ENCODE data around the gene IRAK2. TPM values are rescaled to one million over a fixed set of nuclear protein-coding genes. Genes with fewer than 3 reads are reported as not detected.

The IRAK2 gene
- total and polyA plus RNA-seq, 2 of the 8 experiments (the other 6 are each of a cell fraction or from before 2014, with no cell fraction given) = 1.5 TPM

GRCh38 chr3:10259798-10260197, 95.1 kb downstream of the IRAK2 start:
- Histone ChIP-seq H2BK20ac (ENCODE audit: low read length) (no peak overlapping the region), H4K20me1 (replicated peaks in 1 of 2; ENCODE audit: control insufficient read depth in 1 of 2, insufficient read depth in 2 of 2, low read length in 2 of 2) (peaks cover 0 to 1% of the 10 kb centered on the region in 2 experiments), H4K5ac (ENCODE audit: insufficient read length, low read depth, low read length) (no peak overlapping the region), H3K14ac (ENCODE audit: insufficient read length) (no peak overlapping the region), H3K4ac (replicated peaks; ENCODE audit: insufficient read length, low read depth, low read length) (no peak overlapping the region), H3K27me3 (replicated peaks in 1 of 4; ENCODE audit: control insufficient read depth in 3 of 4, extremely low read depth in 1 of 4, insufficient read depth in 3 of 4, low read length in 3 of 4) (no peaks in the 10 kb centered on the region), H3K4me1 (replicated peaks in 1 of 4; ENCODE audit: control insufficient read depth in 3 of 4, insufficient read depth in 4 of 4, low read length in 3 of 4) (no peaks in the 10 kb centered on the region; a peak in 2 of 7 replicates), H3K79me1 (ENCODE audit: low read depth, low read length) (peaks cover 4% of the 10 kb centered on the region), H3K36me3 (ENCODE audit: control insufficient read depth in 2 of 4, insufficient read depth in 4 of 4, low read length in 3 of 4) (peaks cover 2 to 28% (median 12%) of the 10 kb centered on the region in 4 experiments; a peak in 7 of 8 replicates), H3K79me2 (ENCODE audit: control insufficient read depth in 1 of 2, insufficient read depth in 2 of 2, low read length in 2 of 2) (peaks cover 0 to 18% of the 10 kb centered on the region in 2 experiments; a peak in 2 of 4 replicates), H2AK5ac (ENCODE audit: low read depth, low read length) (no peak overlapping the region), H3K9me3 (ENCODE audit: insufficient read depth in 2 of 2, low read depth in 1 of 2, low read length in 1 of 2) (no peaks in the 10 kb centered on the region), H3K9ac (replicated peaks in 1 of 4; ENCODE audit: extremely low read depth in 1 of 4, low read depth in 3 of 4, low read length in 3 of 4) (no peak overlapping the region), H3K4me2 (ENCODE audit: insufficient read depth in 1 of 2, low read depth in 2 of 2, low read length in 2 of 2) (no peak overlapping the region), H2BK15ac (ENCODE audit: low read length) (no peak overlapping the region), H3K18ac (ENCODE audit: extremely low read depth, low read length) (no peak overlapping the region), H4K8ac (ENCODE audit: extremely low read depth, insufficient read depth, low read length) (no peak overlapping the region), H4K91ac (replicated peaks; ENCODE audit: insufficient read length, low read length) (no peak overlapping the region), H2BK5ac (ENCODE audit: low read depth, low read length) (no peak overlapping the region), H3K23ac (ENCODE audit: insufficient read length) (no peak overlapping the region), H2BK12ac (ENCODE audit: low read depth, low read length) (no peak overlapping the region), H3K27ac (ENCODE audit: low read depth, low read length) (no peak overlapping the region), H2AFZ (ENCODE audit: low read length) (no peak overlapping the region), H3K4me3 (ENCODE audit: extremely low read depth in 1 of 4, insufficient read depth in 2 of 4, low read depth in 3 of 4, low read length in 4 of 4) (no peak overlapping the region), H3K23me2 (ENCODE audit: low read depth, low read length) (no peaks in the 10 kb centered on the region), H3K56ac (replicated peaks; ENCODE audit: insufficient read length, low read depth, low read length) (no peak overlapping the region), H2BK120ac (replicated peaks; ENCODE audit: low read depth, low read length) (no peak overlapping the region)
- FAIRE-seq (no peak), DNase-seq (ENCODE audit: low read depth in 1 of 2, low spot score in 2 of 2) (no peak)
- TF ChIP-seq SAP30 (IDR thresholded peaks at IDR 0.05; ENCODE audit: insufficient read depth, insufficient replicate concordance, low read length) (no peak), BCL11A (IDR thresholded peaks at IDR 0.05; ENCODE audit: low read depth in 2 of 2, low read length in 2 of 2) (no peak), SRF (IDR thresholded peaks at IDR 0.05; ENCODE audit: low read depth, low read length) (no peak), MAX (IDR thresholded peaks at IDR 0.05) (no peak), CBX5 (IDR thresholded peaks at IDR 0.05; ENCODE audit: low read depth, low read length) (no peak), EGR1 (IDR thresholded peaks at IDR 0.05; ENCODE audit: borderline replicate concordance, low read depth, low read length) (no peak), CEBPB (IDR thresholded peaks at IDR 0.05; ENCODE audit: low read depth, low read length) (no peak), POU5F1 (IDR thresholded peaks at IDR 0.05; ENCODE audit: low read depth, low read length) (no peak), BRCA1 (IDR thresholded peaks at IDR 0.05; ENCODE audit: low read depth, low read length) (no peak), BACH1 (IDR thresholded peaks at IDR 0.05; ENCODE audit: low read length) (no peak), SP4 (IDR thresholded peaks at IDR 0.05; ENCODE audit: low read length) (no peak), SP1 (IDR thresholded peaks at IDR 0.05; ENCODE audit: low read depth, low read length) (no peak), POLR2AphosphoS5 (IDR thresholded peaks at IDR 0.05; ENCODE audit: low read depth, low read length) (no peak)
- WGBS, 2 experiments (ENCODE audit: extremely low coverage in 1 of 2, insufficient coverage in 1 of 2, insufficient read length in 1 of 2, insufficient replicate concordance in 2 of 2, low coverage in 1 of 2, low lambda C conversion rate in 2 of 2, missing lambda C conversion rate in 1 of 2) = 95% methylated on average over 4 of the region's 4 CpGs; no CpG with 5 or more reads in 1 of the 2 experiments
- POLR2A ChIA-PET (ENCODE audit: partially characterized antibody) = no interaction called here
- CTCF ChIA-PET (ENCODE audit: partially characterized antibody) = interaction anchor here (1.1 to 1.3 kb wide), 3 partner anchors 13 to 75 kb away, joined by 3 to 5 read pairs (median 3); no protein-coding TSS in a partner anchor

Measured in H1 (cell line).